Measurements from ENCODE around the gene SAPCD2.

- no peak for TF ChIP-seq CTCF (IDR thresholded peaks at IDR 0.05; ENCODE audit: low read depth, low read length, poor library complexity, severe bottlenecking)
- TF ChIP-seq EZH2phosphoT487 (IDR thresholded peaks at IDR 0.05; ENCODE audit: borderline replicate concordance, low read length) = no peak
Observed at GRCh38 chr9:137105814-137106661, 35.7 kb upstream of the SAPCD2 start.
